ENCODE data around the gene IER5L.

Gene IER5L

DNA sequence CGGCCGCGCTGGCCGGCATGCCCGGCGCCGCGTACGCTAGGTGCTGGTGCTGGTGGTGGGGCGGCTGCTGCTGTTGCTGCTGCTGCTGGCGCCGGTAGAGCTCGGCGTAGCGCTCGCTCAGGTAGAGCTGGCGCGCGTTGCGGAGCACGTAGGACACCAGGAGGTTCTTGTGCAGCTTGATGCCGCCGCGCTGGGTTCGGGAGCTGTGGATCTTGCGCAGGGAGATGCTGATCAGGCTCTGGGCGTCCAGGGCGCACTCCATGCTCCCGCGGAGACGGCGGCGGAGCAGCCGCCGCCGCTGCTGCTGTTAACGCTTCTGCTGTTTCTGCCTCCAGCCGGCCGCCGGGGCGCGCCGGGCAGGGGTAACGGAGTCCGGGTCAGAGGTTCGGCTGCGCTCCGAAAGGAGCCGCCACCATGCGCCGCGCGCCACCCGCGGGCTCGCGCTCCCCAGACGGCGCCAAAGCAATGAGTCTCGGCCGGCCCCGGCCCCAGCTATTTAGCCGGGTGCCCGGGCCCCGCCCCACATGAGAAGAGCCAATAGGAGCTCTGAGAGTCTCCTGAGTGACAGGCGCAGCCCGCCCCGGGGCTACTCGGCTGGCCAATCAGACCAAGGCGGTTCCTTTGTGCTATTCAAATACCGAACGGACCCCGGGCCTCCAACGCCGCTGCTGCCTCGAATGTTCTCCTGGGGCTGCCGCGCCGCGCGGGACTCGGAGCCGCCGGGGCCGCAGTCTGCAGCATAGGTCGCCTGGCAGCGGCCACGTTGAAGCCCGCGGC lies at the start of gene IER5L:
Gene IER5L (minus strand): TSS at position 471 of the 777 bp plus-strand sequence. CDS start 209 bp downstream, at position 262.
- DNase-seq = peak; percentile 96

DNA sequence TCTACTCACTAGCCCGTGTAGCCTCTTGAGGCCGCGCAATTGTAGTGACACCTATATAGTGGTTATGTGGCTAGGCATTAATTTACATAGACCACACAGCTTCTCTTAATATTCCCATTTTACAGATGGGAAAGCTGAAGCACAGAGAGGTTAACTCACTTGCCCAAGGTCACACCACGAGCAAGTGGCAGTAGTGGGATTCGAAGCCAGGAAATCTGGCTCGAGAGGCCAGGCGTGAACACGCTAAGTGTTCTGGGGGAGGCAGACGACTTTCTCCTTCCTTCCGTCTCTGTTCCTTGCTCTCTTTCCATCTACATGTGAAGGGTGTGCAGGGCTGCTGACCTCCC lies 49.8 kb upstream of the IER5L start:
- no peak for DNase-seq

DNA sequence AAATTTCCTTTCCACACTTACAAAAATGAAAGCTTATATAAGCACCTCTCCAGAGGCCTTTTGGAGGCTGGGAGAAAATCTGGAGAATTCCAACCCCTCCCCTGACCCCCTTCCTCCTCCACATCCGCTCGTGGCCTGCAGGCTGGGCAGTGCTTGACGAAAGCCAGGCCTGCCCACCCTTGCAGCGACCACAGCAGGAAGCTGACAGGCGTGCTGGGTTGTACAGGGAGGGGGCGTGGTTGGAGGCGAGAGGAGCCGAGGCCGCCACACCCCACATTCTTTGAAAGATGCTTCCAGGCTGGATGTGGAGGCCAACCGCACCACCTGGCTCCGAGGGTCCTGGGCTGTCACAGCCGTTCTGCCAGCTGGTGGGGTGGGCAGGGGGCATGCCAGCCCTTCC lies 47.8 kb upstream of the IER5L start:
- DNase-seq = no peak

DNA sequence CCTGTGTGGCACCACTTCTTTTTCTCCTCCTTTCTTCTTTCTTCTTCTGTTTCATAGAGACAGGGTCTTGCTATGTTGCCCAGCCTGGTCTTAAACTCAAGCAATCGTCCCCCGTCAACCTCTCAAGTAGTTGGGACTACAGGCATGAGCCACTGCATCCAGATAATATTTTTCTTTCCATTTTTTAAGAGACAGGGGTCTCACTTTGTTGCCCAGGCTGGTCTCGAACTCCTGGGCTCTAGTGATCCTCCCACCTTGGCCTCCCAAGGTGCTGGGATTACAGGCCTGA lies 47.4 kb upstream of the IER5L start:
- no peak for DNase-seq

DNA sequence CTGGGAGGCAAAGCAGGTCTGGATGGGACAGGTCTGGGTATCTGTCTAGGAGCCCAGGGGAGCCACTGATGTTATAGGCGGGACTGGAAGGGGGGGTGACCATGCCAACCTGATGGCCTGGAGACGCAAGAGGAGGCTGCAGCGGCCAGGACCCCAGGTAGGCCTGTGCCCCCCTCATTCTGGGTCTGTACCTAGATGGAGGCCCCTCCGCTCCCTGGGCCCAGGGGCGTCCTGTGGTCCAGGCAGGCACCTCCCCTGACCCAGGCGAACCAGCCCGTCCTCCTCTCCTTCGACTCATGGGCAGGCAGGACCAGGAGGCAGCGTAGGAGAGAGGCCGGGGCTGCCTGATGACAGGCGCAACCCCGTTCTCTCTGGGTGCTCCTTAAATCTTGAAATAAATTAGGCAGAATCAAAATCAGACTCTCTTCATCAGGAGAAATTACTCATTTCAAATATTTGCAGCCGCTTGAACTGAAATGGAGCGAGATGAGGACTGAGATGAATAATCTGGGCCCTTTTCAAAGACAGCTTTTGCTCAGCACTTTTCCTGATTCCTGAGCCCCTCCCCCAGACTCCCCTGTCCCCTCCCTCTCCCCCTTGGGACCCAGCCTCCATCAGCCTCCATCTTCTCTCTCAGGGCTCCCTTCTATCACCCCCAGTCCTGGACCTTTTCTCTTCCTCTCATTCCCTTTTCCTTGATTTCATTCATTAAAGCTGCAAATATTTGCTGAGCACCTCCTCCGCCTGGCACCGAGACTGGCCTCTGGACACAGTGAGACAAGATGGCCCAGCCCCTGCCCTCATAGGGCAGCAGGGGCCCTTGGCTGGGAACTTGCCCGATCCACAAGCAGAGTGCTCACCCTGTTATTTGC lies 46.8 kb upstream of the IER5L start:
- no peak for DNase-seq

DNA sequence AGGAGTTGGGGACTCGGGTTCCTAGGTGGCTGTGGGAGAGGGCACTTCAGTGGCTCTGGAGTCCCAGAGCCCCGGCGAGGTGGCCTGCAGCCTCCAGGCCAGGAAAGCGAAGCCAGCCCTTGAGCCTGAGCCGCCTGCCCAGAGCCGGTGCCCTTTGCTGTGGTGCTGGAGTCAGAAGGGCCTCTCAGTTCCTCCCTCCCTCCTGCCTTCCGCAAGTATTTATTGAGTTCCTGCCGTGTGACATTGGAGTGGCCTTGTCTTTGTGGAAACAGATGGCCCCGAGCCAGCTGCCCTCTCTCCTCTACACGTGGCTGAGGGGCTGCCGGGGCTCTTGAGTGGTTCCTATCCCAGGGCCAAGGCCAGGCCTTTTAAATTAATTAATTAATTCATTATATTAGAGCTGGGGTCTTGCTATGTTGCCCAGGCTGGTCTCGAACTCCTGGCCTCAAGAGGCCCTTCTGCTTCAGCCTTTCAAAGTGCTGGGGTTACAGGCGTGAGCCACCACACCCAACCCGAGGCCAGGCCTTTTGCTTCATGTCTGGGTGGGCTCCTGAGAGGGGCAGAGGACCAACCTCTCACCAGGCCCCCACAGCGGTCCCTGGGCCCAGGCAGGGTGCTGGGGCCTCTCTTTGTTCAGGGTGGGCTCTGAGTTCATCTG lies 45.6 kb upstream of the IER5L start:
- DNase-seq = no peak

DNA sequence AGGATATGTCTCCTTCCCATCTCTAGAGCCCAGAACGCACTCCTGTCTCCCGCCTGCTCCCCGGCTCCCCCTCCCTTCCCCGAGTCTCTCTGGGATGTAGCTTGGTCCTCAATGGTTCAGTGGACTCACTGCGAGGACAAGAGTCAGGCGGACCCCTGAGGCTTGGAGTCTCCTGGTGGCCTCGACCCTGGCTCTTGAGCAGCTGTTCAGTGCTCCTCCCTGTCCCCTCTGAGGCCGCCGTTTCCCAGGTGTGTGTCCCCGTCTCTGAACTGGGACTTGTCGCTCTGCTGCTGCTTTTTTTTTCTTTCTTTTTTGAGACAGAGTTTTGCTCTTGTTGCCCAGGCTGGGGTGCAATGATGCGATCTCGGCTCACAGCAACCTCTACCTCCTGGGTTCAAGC lies 44.8 kb upstream of the IER5L start:
- DNase-seq = no peak

DNA sequence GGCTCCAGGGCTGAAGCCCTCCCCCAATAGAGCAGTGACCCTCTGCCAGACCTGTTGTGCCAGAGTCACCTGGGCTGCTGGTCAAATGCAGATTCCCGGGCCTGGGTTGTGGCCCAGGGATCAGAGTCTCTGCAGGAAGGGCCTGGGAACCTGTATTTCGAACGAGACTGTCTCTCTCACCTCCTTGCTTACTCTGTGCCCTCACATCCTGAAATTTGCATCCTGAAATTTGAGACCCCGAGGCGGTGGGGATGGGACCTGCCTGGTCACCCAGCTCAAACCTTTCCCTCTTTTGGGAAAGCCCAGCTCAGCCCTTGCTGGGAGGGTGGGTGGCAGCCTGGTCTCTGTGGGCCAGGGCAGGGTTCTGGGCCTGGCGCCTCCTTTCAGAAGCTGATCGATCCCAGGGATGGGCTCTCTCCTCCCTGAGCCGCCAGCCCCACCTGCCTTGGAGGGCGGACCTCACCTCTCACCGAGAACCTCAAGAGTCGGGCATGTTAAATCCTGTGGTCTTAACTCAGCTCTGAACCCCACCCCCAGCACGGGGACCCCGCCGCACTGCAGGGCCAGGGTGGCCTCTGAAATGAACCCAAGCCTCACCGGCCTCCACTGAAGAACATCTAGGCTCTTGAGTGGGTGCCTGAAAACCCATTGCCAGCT lies 44.0 kb upstream of the IER5L start:
- DNase-seq = no peak

DNA sequence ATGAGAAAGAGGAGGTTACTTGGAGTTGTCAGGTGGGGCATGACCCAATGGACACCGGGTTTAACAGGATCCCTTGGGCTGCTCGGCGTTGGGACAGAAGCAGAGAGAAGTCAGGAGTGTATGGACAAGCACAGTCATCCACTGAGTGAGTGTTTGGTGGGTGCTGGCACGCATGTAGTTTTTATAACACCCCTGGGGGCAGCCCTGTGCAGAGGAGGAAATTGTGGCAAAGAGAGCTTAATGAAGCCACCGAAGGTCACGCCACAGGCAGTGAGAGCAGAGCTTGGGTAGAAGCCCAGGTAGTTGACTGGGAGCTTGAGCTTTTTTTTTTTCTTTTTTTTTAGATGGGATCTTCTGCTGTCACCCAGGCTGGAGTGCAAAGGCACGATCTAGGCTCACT lies 43.2 kb upstream of the IER5L start:
- DNase-seq = no peak

DNA sequence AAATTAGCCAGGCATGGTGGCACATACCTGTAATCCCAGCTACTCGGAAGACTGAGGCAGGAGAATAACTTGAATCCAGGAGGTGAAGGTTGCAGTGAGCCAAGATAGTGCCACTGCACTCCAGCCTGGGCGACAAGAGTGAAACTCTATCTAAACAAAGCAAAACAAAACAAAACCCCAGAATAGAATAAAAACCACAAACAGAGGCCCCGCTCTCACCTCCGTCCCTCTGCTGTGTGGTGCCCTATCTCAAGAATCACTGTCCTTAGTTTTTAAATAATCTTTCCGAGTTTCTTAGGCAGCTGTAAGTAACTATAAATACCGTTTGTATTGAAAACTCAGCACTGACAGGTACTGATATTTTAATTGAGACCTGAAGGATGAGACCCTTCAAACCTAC lies 42.7 kb upstream of the IER5L start:
- DNase-seq = no peak

DNA sequence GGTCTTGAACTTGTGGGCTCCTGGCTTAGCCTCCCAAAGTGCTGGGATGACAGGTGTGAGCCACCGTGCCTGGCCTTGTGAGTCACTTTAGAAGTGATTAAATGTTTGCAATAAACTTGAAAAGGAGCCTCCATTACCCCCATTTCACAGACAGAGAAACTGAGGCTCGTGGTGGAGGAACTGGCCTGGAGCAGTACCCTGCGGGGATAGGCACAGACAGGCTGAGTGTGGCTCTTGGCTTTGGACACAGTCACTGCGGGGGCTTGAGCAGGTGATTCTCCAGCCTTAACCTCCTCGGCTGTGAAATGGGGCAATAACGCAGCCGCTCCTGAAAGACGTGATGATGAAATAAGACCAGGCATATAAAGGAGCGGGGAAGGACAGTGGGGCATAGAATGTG lies 40.9 kb upstream of the IER5L start:
- no peak for DNase-seq

DNA sequence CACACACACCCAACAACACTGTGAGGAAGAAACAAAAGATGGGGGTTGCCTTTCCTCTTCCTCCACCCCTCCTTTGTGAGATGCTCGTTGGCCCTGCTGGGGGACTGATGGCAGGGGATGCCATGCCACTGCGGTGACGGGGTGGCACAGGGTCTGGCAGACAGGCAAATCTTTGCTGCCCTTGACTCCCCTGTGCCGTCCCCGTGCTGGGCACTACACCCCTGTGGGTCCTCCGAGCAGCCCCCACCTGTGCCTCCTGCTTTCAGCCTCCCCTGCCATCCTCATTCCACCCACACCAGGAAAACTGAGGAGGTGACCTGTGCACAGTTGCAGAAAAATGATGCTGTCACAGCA lies 40.2 kb upstream of the IER5L start:
- DNase-seq = no peak

DNA sequence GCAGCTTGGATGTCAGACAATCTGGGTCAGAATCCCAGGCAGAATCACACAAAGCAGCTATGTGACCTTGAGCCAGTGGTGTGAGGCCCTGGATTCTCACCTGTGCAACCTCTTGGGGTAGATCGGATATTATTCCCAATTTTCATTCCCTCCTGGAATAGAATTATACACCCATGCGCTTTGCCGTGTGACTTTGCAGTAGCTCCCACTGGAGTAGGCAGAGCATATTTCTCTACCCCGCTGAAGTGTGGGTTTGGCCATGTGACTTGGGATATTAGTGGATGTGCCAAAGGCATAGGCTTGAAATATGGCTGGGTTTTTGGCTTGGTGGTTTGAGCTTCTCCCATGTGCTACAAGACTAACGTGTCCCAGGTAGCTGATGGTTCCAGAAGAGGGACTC lies 35.5 kb upstream of the IER5L start:
- DNase-seq = no peak

DNA sequence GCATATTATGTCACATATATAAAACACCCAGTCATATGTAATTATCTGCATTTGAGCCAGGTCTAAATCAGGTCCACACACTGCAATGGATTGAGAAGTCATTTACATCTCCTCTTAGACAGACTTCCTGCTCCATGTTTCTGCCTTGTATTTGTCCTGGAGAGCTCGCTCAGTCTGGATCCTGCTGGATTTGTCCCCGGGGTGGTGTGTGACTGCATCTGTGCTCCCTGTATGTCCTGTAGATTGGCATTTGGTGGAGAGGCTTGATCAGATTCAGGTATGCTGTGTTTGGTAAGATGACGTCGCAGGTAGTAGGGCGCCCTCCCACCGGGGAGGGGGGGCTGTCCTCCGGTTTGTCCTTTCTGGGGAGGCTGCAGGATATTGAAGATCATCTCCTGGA lies 33.6 kb upstream of the IER5L start:
- no peak for DNase-seq

DNA sequence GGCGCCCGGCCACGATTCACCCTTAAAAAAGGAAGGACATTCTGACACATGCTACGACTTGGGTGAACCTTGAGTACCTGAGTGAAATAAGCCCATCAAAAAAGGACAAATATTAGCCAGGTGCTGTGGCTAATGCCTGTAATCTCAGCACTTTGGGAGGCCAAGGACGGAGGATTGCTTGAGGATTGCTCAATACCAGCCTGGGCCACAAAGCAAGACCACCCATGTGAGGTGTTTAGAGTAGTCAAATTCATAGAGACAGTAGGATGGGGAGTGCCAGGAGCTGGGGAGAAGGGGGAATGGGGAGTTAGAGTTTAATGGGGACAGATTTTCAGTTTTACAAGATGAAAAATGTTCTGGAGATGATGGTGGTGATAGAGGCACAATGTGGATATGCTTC lies 32.1 kb upstream of the IER5L start:
- DNase-seq = no peak

DNA sequence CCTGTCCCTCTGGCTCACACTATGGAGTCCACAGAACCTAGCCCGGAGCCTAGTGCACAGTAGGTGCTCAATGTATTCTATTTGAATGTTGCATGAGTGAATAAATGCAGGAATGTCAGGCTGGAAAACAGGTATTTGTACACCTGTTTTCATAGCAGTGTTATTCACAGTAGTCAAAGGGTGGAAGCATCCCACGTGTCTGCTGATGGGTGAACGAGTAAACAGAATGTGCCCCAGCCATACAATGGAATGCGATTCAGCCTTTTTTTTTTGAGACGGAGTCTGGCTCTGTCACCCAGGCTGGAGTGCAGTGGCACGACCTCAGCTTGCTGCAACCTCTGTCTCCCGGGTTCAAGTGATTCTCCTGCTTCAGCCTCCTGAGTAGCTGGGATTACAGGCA lies 31.5 kb upstream of the IER5L start:
- no peak for DNase-seq

DNA sequence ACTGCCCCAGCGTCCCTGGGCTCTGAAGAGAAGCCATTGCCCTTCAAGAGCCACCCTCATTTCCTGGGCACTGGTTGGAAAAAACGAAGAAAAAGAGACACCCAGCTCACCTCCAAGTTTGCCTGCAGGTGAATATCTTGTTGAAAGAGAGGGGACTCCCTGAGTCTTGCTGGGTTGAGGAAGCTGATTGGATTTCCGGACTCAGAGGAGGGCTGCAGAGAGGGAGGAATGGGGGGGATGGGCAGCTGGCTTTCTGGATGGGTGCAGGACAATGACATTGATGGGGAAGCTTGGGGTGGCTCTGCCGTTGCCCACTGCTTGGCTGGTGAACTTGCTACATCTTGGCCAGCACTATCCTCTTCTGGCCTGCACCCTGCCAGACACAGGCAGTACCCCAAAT lies 31.0 kb upstream of the IER5L start:
- no peak for DNase-seq

DNA sequence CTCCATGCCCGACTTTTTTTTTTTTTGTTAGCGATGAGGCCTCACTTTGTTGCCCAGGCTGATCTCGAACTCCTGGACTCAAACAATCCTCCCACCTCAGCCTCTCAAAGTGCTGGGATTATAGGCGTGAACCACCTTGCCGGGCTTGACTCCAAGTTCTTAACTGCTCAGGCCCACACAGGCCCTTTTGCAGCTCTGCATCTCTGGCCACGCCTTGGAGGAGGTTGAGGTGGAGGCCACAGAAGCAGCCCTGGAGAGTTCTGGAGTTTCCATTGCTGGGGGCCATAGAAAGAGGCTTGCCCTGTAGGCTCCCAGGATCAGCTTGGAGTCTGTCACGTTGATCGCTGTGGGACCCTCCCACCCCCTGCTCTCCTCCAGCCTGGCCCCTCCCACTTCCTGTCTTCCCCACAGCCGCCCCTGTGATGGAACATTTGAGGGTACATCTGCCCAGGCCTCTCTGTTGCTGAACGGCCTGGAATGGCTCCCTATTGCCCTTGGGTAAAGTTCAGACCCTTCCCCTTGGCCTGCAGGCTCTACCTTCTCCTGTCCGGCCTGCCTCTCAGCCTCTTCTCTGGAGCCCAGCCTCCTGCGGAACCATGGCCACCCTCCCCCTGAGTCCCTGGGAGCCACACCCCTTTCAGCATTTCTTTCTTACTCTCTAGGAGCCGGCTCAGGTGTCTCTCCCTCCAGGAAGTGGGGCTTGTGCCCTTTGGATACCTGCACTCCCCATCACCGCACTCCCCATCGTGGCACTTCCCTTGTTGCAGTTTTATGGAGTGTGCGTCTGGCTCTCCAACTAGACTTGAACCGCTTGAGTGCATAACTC lies 30.4 kb upstream of the IER5L start:
- no peak for DNase-seq

DNA sequence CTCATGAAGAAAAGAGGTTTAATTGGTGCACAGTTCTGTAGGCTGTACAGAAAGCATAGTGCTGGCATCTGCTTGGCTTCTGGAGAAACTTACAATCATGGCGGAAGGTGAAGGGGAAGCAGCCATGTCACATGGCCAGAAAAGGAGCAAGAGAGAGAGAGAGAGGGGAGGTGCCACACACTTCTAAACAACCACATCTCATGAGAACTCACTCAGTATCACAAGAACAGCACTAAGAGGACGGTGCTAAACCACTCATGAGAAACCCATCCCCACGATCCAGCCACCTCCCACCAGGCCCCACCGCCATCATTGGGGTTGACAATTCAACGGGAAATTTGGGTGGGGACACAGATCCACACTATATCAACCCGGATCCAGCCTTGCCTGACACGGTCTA lies 28.8 kb upstream of the IER5L start:
- DNase-seq = no peak

DNA sequence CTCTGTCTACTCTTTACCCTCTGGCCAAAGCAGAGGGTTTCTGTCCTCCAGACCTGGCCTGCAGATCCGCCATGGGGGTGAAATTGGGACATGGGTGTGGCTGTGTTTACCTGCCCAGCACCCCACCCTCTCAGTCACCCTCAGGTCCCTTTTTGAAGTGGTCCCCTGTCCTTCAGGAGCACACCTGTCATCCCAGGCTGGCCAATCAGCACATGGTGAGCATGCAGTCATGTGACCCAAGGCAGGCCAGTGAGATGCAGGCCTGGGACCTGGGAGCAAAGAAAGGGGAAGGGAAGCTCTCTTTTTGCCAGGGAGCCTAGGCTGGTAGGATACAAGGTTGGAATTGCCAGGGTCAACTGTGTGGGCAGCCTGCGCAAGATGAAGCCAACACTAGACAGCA lies 28.3 kb upstream of the IER5L start:
- no peak for DNase-seq

DNA sequence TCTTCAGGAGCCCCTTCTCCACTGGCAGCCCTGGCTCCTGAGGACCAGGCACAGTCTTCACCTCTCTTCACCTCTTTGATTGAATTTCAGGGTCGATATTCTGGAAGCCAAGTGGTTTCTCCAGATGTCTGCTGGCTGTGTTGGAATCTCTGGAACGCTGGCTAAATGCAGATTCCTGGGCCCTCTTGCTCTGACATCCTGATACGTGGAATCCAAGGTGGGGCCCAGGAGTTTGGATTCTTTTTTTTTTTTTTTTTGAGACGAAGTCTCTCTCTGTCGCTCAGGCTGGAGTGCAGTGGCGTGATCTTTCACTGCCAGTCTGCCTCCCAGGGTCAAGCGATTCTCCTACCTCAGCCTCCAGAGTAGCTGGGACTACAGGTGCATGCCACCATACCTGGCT lies 26.8 kb upstream of the IER5L start:
- no peak for DNase-seq

DNA sequence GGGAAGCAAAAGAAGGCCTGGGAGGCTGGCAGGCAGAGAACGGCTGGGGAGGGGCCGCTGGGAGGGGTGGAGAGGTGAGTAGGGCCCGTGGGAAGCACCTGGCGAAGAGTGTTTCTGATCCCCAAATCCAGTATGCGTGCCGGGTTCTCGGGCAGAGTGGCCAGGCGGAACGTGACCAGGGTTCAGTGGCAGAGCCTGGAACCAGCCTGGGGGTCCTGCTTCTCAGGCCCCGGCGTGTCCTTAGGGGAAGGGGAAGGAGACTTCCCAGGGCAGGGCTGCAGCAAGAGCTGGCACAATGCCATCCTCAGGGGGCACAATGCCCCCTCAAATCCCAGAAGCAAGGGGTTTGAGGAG lies 25.5 kb upstream of the IER5L start:
- no peak for DNase-seq
